H1 (cell line): ENCODE results near the gene TPH2. TPM values are rescaled to one million over a fixed set of nuclear protein-coding genes. Genes with fewer than 3 reads are reported as not detected.

ENCODE experiments used
- CTCF ChIA-PET: fragments of 300-600 bp; sonication (Branson Sonifier 250); formaldehyde crosslinking; loops from one replicate; lab custom pipeline; 2021; ENCODE audit not compliant: partially characterized antibody; lab: Charles Lee
- POLR2A ChIA-PET: fragments of 300-600 bp; sonication (Branson Sonifier 250); formaldehyde crosslinking; loops from one replicate; lab custom pipeline; 2021; ENCODE audit warnings: inconsistent platforms; ENCODE audit not compliant: partially characterized antibody; lab: Charles Lee
- DNase-seq, 2 experiments: peaks; one replicate each; pipeline versions ENCODE4 v3.0.0 to v3.0.0-alpha.2; 2010 to 2022; ENCODE audit warnings: low spot score in 2 of 2, low read depth in 1 of 2, mixed read lengths in 1 of 2
- FAIRE-seq: peaks from 2 replicates; lab custom pipeline; 2011; peaks lifted over from hg19 to GRCh38; lab: Jason Lieb, UNC
- H2AFZ ChIP-seq: 2 replicates; pipeline ENCODE4 v1.8.1; 2012; ENCODE audit warnings: low read length, inconsistent platforms
- H2AK5ac ChIP-seq: 2 replicates; pipeline ENCODE4 v1.6.1; 2013; ENCODE audit warnings: low read depth, low read length
- H2BK120ac ChIP-seq: replicated peaks from 2 replicates; pipeline ENCODE3; 2013; ENCODE audit warnings: low read depth, low read length, inconsistent platforms
- H2BK12ac ChIP-seq: 2 replicates; pipeline ENCODE4 v1.6.1; 2013; ENCODE audit warnings: low read depth, low read length
- H2BK15ac ChIP-seq: 2 replicates; pipeline ENCODE4 v1.6.1; 2013; ENCODE audit warnings: low read length
- H2BK20ac ChIP-seq: 2 replicates; pipeline ENCODE4 v1.6.1; 2013; ENCODE audit warnings: low read length
- H2BK5ac ChIP-seq: 2 replicates; pipeline ENCODE4 v1.6.1; 2013; ENCODE audit warnings: low read depth, low read length
- H3K14ac ChIP-seq: 2 replicates; pipeline ENCODE4 v1.6.1; 2013; ENCODE audit warnings: inconsistent platforms; ENCODE audit not compliant: insufficient read length
- H3K18ac ChIP-seq: 2 replicates; pipeline ENCODE4 v1.6.1; 2013; ENCODE audit warnings: low read length; ENCODE audit errors: extremely low read depth
- H3K23ac ChIP-seq: 2 replicates; pipeline ENCODE4 v1.6.1; 2013; ENCODE audit warnings: inconsistent platforms; ENCODE audit not compliant: insufficient read length
- H3K23me2 ChIP-seq: 2 replicates; pipeline ENCODE4 v1.6.1; 2013; ENCODE audit warnings: low read depth, low read length
- H3K27ac ChIP-seq: 2 replicates; pipeline ENCODE4 v1.6.1; 2011; ENCODE audit warnings: low read depth, low read length, inconsistent platforms
- H3K27me3 ChIP-seq, 4 experiments: replicated peaks in 1 of 4; 1 replicate in 1 of 4; 2 replicates in 3 of 4; pipeline versions ENCODE4 v1.6.1 to v1.8.1; 2011 to 2013; ENCODE audit warnings: low read length in 3 of 4, mild to moderate bottlenecking in 3 of 4, inconsistent platforms in 2 of 4, mixed read lengths in 2 of 4, moderate library complexity in 1 of 4; ENCODE audit not compliant: control insufficient read depth in 3 of 4, insufficient read depth in 3 of 4; ENCODE audit errors: extremely low read depth in 1 of 4
- H3K36me3 ChIP-seq, 4 experiments: 2 replicates each; pipeline versions ENCODE4 v1.6.1 to v1.8.1; 2011 to 2013; ENCODE audit warnings: mild to moderate bottlenecking in 4 of 4, low read length in 3 of 4, moderate library complexity in 2 of 4, control low read depth in 1 of 4, inconsistent platforms in 1 of 4; ENCODE audit not compliant: insufficient read depth in 4 of 4, control insufficient read depth in 2 of 4
- H3K4ac ChIP-seq: replicated peaks from 2 replicates; pipeline ENCODE3; 2013; ENCODE audit warnings: low read length, low read depth, mixed read lengths, inconsistent platforms; ENCODE audit not compliant: insufficient read length
- H3K4me1 ChIP-seq, 4 experiments: replicated peaks in 1 of 4; 1 replicate in 1 of 4; 2 replicates in 3 of 4; pipeline versions ENCODE4 v1.6.1 to v1.8.1; 2011 to 2013; ENCODE audit warnings: low read length in 3 of 4, inconsistent platforms in 2 of 4, mixed read lengths in 1 of 4; ENCODE audit not compliant: insufficient read depth in 4 of 4, control insufficient read depth in 3 of 4
- H3K4me2 ChIP-seq, 2 experiments: 2 replicates each; pipeline versions ENCODE4 v1.6.1 to v1.8.1; 2011 to 2013; ENCODE audit warnings: low read depth in 2 of 2, low read length in 2 of 2, control low read depth in 1 of 2, inconsistent platforms in 1 of 2, mild to moderate bottlenecking in 1 of 2; ENCODE audit not compliant: insufficient read depth in 1 of 2
- H3K4me3 ChIP-seq, 4 experiments: fragments of 200-600, 300-600 bp in 1 of 4; sonication (generic), shearing (Covaris generic), sonication (Bioruptor Twin) in 1 of 4; 2 replicates each; pipeline versions ENCODE4 v1.5.1 to v1.8.1; 2011 to 2016; ENCODE audit warnings: low read length in 4 of 4, low read depth in 3 of 4, control low read depth in 2 of 4, inconsistent platforms in 2 of 4, mild to moderate bottlenecking in 2 of 4, mixed read lengths in 1 of 4, moderate library complexity in 1 of 4; ENCODE audit not compliant: insufficient read depth in 2 of 4; ENCODE audit errors: extremely low read depth in 1 of 4
- H3K56ac ChIP-seq: replicated peaks from 2 replicates; pipeline ENCODE3; 2013; ENCODE audit warnings: low read depth, mild to moderate bottlenecking, mixed read lengths, low read length, inconsistent platforms; ENCODE audit not compliant: insufficient read length
- H3K79me1 ChIP-seq: 2 replicates; pipeline ENCODE4 v1.6.1; 2013; ENCODE audit warnings: low read depth, low read length, control low read depth
- H3K79me2 ChIP-seq, 2 experiments: 2 replicates each; pipeline versions ENCODE4 v1.6.1 to v1.8.1; 2012 to 2013; ENCODE audit warnings: low read length in 2 of 2, mild to moderate bottlenecking in 2 of 2, inconsistent platforms in 1 of 2; ENCODE audit not compliant: insufficient read depth in 2 of 2, control insufficient read depth in 1 of 2
- H3K9ac ChIP-seq, 4 experiments: replicated peaks in 1 of 4; 1 replicate in 1 of 4; 2 replicates in 3 of 4; pipeline versions ENCODE4 v1.6.1 to v1.8.1; 2011 to 2013; ENCODE audit warnings: low read depth in 3 of 4, low read length in 3 of 4, control low read depth in 2 of 4, mild to moderate bottlenecking in 2 of 4, moderate library complexity in 2 of 4, inconsistent platforms in 1 of 4; ENCODE audit errors: extremely low read depth in 1 of 4
- H3K9me3 ChIP-seq, 2 experiments: 2 replicates each; pipeline versions ENCODE4 v1.6.1 to v1.8.1; 2012 to 2013; ENCODE audit warnings: mild to moderate bottlenecking in 2 of 2, moderate library complexity in 2 of 2, control low read depth in 1 of 2, inconsistent platforms in 1 of 2, low read depth in 1 of 2, low read length in 1 of 2, mixed read lengths in 1 of 2; ENCODE audit not compliant: insufficient read depth in 2 of 2
- H4K20me1 ChIP-seq, 2 experiments: replicated peaks in 1 of 2; 2 replicates each; pipeline versions ENCODE3 to v1.8.1; 2011 to 2013; ENCODE audit warnings: inconsistent platforms in 2 of 2, low read length in 2 of 2, mild to moderate bottlenecking in 1 of 2; ENCODE audit not compliant: insufficient read depth in 2 of 2, control insufficient read depth in 1 of 2
- H4K5ac ChIP-seq: 2 replicates; pipeline ENCODE4 v1.6.1; 2013; ENCODE audit warnings: low read length, low read depth, mixed read lengths, inconsistent platforms; ENCODE audit not compliant: insufficient read length
- H4K8ac ChIP-seq: 2 replicates; pipeline ENCODE4 v1.8.0; 2013; ENCODE audit warnings: mild to moderate bottlenecking, moderate library complexity, low read length, inconsistent platforms; ENCODE audit not compliant: insufficient read depth; ENCODE audit errors: extremely low read depth
- H4K91ac ChIP-seq: replicated peaks from 2 replicates; pipeline ENCODE3; 2013; ENCODE audit warnings: low read length, mixed read lengths, inconsistent platforms; ENCODE audit not compliant: insufficient read length
- CREB1 ChIP-seq: IDR thresholded peaks from 2 replicates; pipeline ENCODE4 v1.6.1; 2012; ENCODE audit warnings: inconsistent platforms
- GTF2F1 ChIP-seq: IDR thresholded peaks from 2 replicates; pipeline ENCODE4 v1.6.1; 2012; ENCODE audit warnings: low read depth, low read length, improper control_type of control experiment, borderline replicate concordance
- KDM5A ChIP-seq: fragments of 200-600 bp; IDR thresholded peaks from 2 replicates; pipeline ENCODE4 v1.7.1; 2012; ENCODE audit warnings: mild to moderate bottlenecking, low read length, inconsistent platforms, mixed read lengths
- PHF8 ChIP-seq: fragments of 200-600 bp; sonication (generic); conservative IDR thresholded peaks from 2 replicates; pipeline ENCODE4 v1.7.1; 2012; ENCODE audit warnings: low read depth, mild to moderate bottlenecking, inconsistent platforms, low read length, moderate library complexity
- RBBP5 ChIP-seq: IDR thresholded peaks from 2 replicates; pipeline ENCODE4 v1.7.1; 2012; ENCODE audit warnings: low read depth, mild to moderate bottlenecking, inconsistent platforms, low read length, moderate library complexity, borderline replicate concordance
- RNF2 ChIP-seq: fragments of 200-900, 300-1000 bp; sonication (generic); IDR thresholded peaks from 2 replicates; pipeline ENCODE4 v1.7.1; 2016; ENCODE audit warnings: borderline replicate concordance, low read depth, mild to moderate bottlenecking, antibody characterized with exemption, low read length; ENCODE audit not compliant: poor library complexity, severe bottlenecking; ENCODE audit errors: missing control alignments
- SIN3A ChIP-seq, 2 experiments: IDR thresholded peaks in 1 of 2; conservative IDR thresholded peaks in 1 of 2; 2 replicates each; pipeline ENCODE4 v1.6.1; 2011 to 2012; ENCODE audit warnings: low read length in 2 of 2, improper control_type of control experiment in 1 of 2, low read depth in 1 of 2, mild to moderate bottlenecking in 1 of 2
- SIRT6 ChIP-seq: IDR thresholded peaks from one replicate; pipeline ENCODE4 v1.7.1; 2012; ENCODE audit warnings: low read length, inconsistent platforms
- SP2 ChIP-seq: IDR thresholded peaks from 2 replicates; pipeline ENCODE4 v1.6.1; 2012; ENCODE audit warnings: mild to moderate bottlenecking, low read length, inconsistent platforms
- SP4 ChIP-seq: IDR thresholded peaks from 2 replicates; pipeline ENCODE4 v1.6.1; 2012; ENCODE audit warnings: low read length, inconsistent platforms
- SRF ChIP-seq: IDR thresholded peaks from 2 replicates; pipeline ENCODE4 v1.6.1; 2011; ENCODE audit warnings: mild to moderate bottlenecking, low read depth, low read length, moderate library complexity
- YY1 ChIP-seq: IDR thresholded peaks from 2 replicates; pipeline ENCODE4 v1.6.1; 2011; ENCODE audit warnings: low read depth, mild to moderate bottlenecking, low read length
- WGBS, 2 experiments: shearing (Covaris generic) in 1 of 2; methylation state at CpG; one replicate each; pipeline versions ENCODE4 v1.1.6 to v1.1.7; 2013 to 2015; ENCODE audit warnings: low lambda C conversion rate in 2 of 2, mixed read lengths in 2 of 2, inconsistent platforms in 1 of 2, low coverage in 1 of 2, missing lambda C conversion rate in 1 of 2; ENCODE audit not compliant: insufficient replicate concordance in 2 of 2, insufficient coverage in 1 of 2, insufficient read length in 1 of 2; ENCODE audit errors: extremely low coverage in 1 of 2, missing lambda C conversion rate in 1 of 2; 5-methylcytosine and 5-hydroxymethylcytosine counted together
- polyA plus RNA-seq, 7 experiments: library from polyadenylated mRNA; depleted of rRNA in 3 of 7; stranded (reverse) in 5 of 7; unstranded in 2 of 7; fragments of >200 nt in 5 of 7; fragments of 200-250 nt in 2 of 7; gene quantifications; 1 replicate in 5 of 7; 2 replicates in 1 of 7; 4 replicates in 1 of 7; pipeline versions ENCODE4 v1.2.1 to v1.2.3, GENCODE V29; 2011 to 2013; ENCODE audit warnings: missing spikeins in 2 of 7, mixed read lengths in 2 of 7
- total RNA-seq: library from RNA; stranded (reverse); fragmentation: NEBNext Ultra II Directional; extraction: Animal tissue kit (Norgen Biotek cat#: 25700); gene quantifications from 2 replicates; pipeline ENCODE4 v1.2.1, GENCODE V29; 2021
- TF ChIP-seq, protein P1 (sequence below): IDR thresholded peaks from 2 replicates; pipeline ENCODE4 v1.6.1; 2011; ENCODE audit warnings: low read depth, mild to moderate bottlenecking, low read length; ENCODE audit not compliant: insufficient read depth

Gene TPH2
- total and polyA plus RNA-seq, 2 of the 8 experiments (the other 6 are each of a cell fraction or from before 2014, with no cell fraction given), result 0.57 to 1.1 TPM

DNA sequence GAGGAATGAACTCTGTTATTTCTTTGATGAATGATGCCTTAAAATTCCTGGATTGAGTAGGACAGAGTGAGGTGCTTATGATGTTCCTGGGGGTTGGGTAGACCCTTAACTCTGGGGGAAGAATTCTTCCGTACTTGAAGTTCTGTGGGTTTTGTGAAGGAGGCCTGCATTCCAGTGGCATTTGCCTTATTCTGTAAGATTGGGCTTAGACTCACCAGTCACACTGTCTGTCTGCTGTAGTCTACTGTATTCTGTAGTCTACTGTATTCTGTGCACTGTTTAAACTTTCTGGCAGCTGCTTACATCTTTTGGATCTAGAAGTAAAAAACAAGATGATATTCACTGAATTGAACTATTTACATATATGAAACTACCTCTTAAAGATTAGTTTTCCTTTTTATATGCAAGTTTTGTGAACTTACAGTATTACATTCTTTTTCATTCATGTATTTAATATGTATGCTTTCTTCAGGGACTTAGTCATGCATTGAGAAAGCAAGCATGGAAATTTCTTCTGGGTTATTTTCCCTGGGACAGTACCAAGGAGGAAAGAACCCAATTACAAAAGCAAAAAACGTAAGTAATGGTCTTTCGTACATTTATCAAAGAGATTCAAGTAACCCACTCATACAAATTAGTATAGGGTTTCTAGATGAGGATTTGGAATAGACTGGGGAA is 42.3 kb upstream of the TPH2 start:
- H2AK5ac ChIP-seq, result no peak overlapping the region
- no peaks in the 10 kb centered on the region for H3K23me2 ChIP-seq
- WGBS, 2 experiments, result 83% methylated on average over 3 of the region's 3 CpGs; no CpG with 5 or more reads in 1 of the 2 experiments
- H4K8ac ChIP-seq, result no peak overlapping the region
- no peak overlapping the region for H3K4me3 ChIP-seq
- H4K5ac ChIP-seq, result no peak overlapping the region
- H3K4me1 ChIP-seq, result no peaks in the 10 kb centered on the region
- no peak overlapping the region for H2BK15ac ChIP-seq
- H3K4ac ChIP-seq, result no peak overlapping the region
- no peaks in the 10 kb centered on the region for H3K79me2 ChIP-seq
- no peak overlapping the region for H3K23ac ChIP-seq
- H4K20me1 ChIP-seq, result peaks cover 0 to 4% of the 10 kb centered on the region in 2 experiments
- peaks cover 0 to 13% (median 5%) of the 10 kb centered on the region in 4 experiments; a peak in 4 of 8 replicates for H3K36me3 ChIP-seq
- H2BK120ac ChIP-seq, result no peak overlapping the region
- CTCF ChIA-PET, result no interaction called here
- no peak overlapping the region for H3K18ac ChIP-seq
- POLR2A ChIA-PET, result no interaction called here
- FAIRE-seq (no peak), DNase-seq (no peak)
- no peak overlapping the region for H3K27ac ChIP-seq
- H2BK20ac ChIP-seq, result no peak overlapping the region
- H2AFZ ChIP-seq, result no peak overlapping the region
- H3K4me2 ChIP-seq, result no peak overlapping the region
- TF ChIP-seq RNF2 (no peak), GTF2F1 (no peak), SRF (no peak), SP4 (no peak), SIN3A (conservative IDR thresholded peaks at IDR 0.05 in 1 of 2, IDR thresholded peaks at IDR 0.05 in 1 of 2; ENCODE audit: low read depth in 1 of 2, low read length in 2 of 2) (no peak), YY1 (no peak), SP2 (no peak), KDM5A (no peak), RBBP5 (no peak), SIRT6 (no peak), CREB1 (no peak), PHF8 (no peak)
- TF ChIP-seq, protein P1, sequence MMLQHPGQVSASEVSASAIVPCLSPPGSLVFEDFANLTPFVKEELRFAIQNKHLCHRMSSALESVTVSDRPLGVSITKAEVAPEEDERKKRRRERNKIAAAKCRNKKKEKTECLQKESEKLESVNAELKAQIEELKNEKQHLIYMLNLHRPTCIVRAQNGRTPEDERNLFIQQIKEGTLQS, result no peak
- H3K27me3 ChIP-seq, result no peaks in the 10 kb centered on the region
- H3K9ac ChIP-seq, result no peak overlapping the region
- no peak overlapping the region for H2BK5ac ChIP-seq
- no peak overlapping the region for H3K14ac ChIP-seq
- H2BK12ac ChIP-seq, result no peak overlapping the region
- H3K9me3 ChIP-seq, result no peaks in the 10 kb centered on the region
- H3K56ac ChIP-seq, result no peak overlapping the region
- H3K79me1 ChIP-seq, result no peaks in the 10 kb centered on the region
- no peak overlapping the region for H4K91ac ChIP-seq
